HCT116 (cell line): ENCODE data around the gene OR4B1. TPM values are rescaled to one million over a fixed set of nuclear protein-coding genes. Genes with fewer than 3 reads are reported as not detected.

Experiments used
- ATAC-seq: fragments of 200-7000 bp; cut with Tn5 transposase; 2 replicates; pipeline ENCODE4 v1.9.1; 2020; ENCODE audit warnings: mild to moderate bottlenecking, moderate library complexity
- BruUV-seq: library from RNA; stranded (reverse); fragments of 400-500 nt; replicated peaks from 2 replicates; lab custom pipeline; 2021; lab: Mats Ljungman, UMichigan
- CTCF ChIA-PET: fragments of 300-600 bp; sonication (Branson Sonifier 250); formaldehyde crosslinking; loops from one replicate; lab custom pipeline; 2021; ENCODE audit warnings: antibody characterized with exemption; lab: Charles Lee
- POLR2A ChIA-PET: fragments of 300-600, 350-600 bp; sonication (Branson Sonifier 250); formaldehyde crosslinking; loops from one replicate; lab custom pipeline; 2021; ENCODE audit warnings: antibody characterized with exemption; lab: Charles Lee
- RAD21 ChIA-PET, 2 experiments: fragments of 300-600 bp; sonication (Branson Sonifier 250); formaldehyde crosslinking; loops; one replicate each; lab custom pipeline; 2023; ENCODE audit warnings: low total read pairs in 2 of 2; ENCODE audit not compliant: uncharacterized antibody in 2 of 2, unreplicated experiment in 2 of 2, low non-redundant PET in 1 of 2; lab: Charles Lee
- DNase-seq: peaks from one replicate; pipeline ENCODE4 v3.0.0-alpha.2; 2010; ENCODE audit warnings: low read depth, low spot score
- H2AFZ ChIP-seq: fragments of 200-600 bp; shearing (Covaris generic), sonication (generic); 2 replicates; pipeline ENCODE4 v1.6.1; 2017; ENCODE audit warnings: low read depth, mixed run types, mixed read lengths, antibody characterized with exemption, low read length; ENCODE audit not compliant: poor library complexity, severe bottlenecking
- H3K27ac ChIP-seq: 2 replicates; pipeline ENCODE4 v1.5.1; 2012; ENCODE audit warnings: low read depth, low read length
- H3K27me3 ChIP-seq: fragments of 200-600 bp; sonication (generic); 2 replicates; pipeline ENCODE4 v1.6.1; 2016; ENCODE audit warnings: mixed run types, low read length, mixed read lengths; ENCODE audit not compliant: insufficient read depth
- H3K36me3 ChIP-seq, 2 experiments: fragments of 200-500 bp in 1 of 2; fragments of 200-600 bp in 1 of 2; sonication (Bioruptor generic) in 1 of 2; sonication (generic) in 1 of 2; 2 replicates each; pipeline versions ENCODE4 v1.5.1 to v1.6.1; 2014 to 2016; ENCODE audit warnings: low read length in 2 of 2, inconsistent platforms in 1 of 2, mixed read lengths in 1 of 2, mixed run types in 1 of 2; ENCODE audit not compliant: insufficient read depth in 2 of 2, control insufficient read depth in 1 of 2
- H3K4me1 ChIP-seq, 2 experiments: fragments of 200-600 bp in 1 of 2; sonication (generic) in 1 of 2; 2 replicates each; pipeline versions ENCODE4 v1.5.1 to v1.6.1; 2012 to 2017; ENCODE audit warnings: low read length in 2 of 2, inconsistent platforms in 1 of 2, mild to moderate bottlenecking in 1 of 2, mixed read lengths in 1 of 2, mixed run types in 1 of 2, moderate library complexity in 1 of 2; ENCODE audit not compliant: insufficient read depth in 2 of 2, control insufficient read depth in 1 of 2
- H3K4me2 ChIP-seq: fragments of 200-600 bp; sonication (generic); 2 replicates; pipeline ENCODE4 v1.6.1; 2017; ENCODE audit warnings: mixed run types, low read length, mixed read lengths
- H3K4me3 ChIP-seq, 2 experiments: fragments of 200-600 bp in 1 of 2; sonication (generic) in 1 of 2; replicated peaks in 1 of 2; 2 replicates each; pipeline ENCODE4 v1.5.1; 2011 to 2016; ENCODE audit warnings: low read length in 2 of 2, control low read depth in 1 of 2, low read depth in 1 of 2, mild to moderate bottlenecking in 1 of 2, mixed read lengths in 1 of 2, mixed run types in 1 of 2
- H3K79me2 ChIP-seq: fragments of 200-600 bp; sonication (generic); 2 replicates; pipeline ENCODE4 v1.6.1; 2017; ENCODE audit warnings: mild to moderate bottlenecking, mixed run types, low read length, moderate library complexity, mixed read lengths; ENCODE audit not compliant: insufficient read depth
- H3K9ac ChIP-seq: fragments of 200-600 bp; sonication (generic); 2 replicates; pipeline ENCODE4 v1.6.1; 2016; ENCODE audit warnings: low read length, mixed read lengths
- H3K9me2 ChIP-seq: fragments of 200-600 bp; sonication (generic), shearing (Covaris generic); 2 replicates; pipeline ENCODE4 v1.6.1; 2017; ENCODE audit warnings: mixed run types, mild to moderate bottlenecking, moderate library complexity; ENCODE audit not compliant: insufficient read depth
- H3K9me3 ChIP-seq, 2 experiments: fragments of 200-500 bp in 1 of 2; fragments of 200-600 bp in 1 of 2; sonication (Bioruptor generic) in 1 of 2; sonication (generic) in 1 of 2; 2 replicates each; pipeline ENCODE4 v1.6.1; 2014 to 2017; ENCODE audit warnings: low read length in 2 of 2, mixed read lengths in 2 of 2, inconsistent platforms in 1 of 2, low read depth in 1 of 2, mild to moderate bottlenecking in 1 of 2, mixed run types in 1 of 2, moderate library complexity in 1 of 2; ENCODE audit not compliant: control insufficient read depth in 1 of 2, insufficient read depth in 1 of 2
- H4K20me1 ChIP-seq: fragments of 200-600 bp; sonication (generic), shearing (Covaris generic); 2 replicates; pipeline ENCODE4 v1.6.1; 2017; ENCODE audit warnings: mixed run types, mild to moderate bottlenecking, moderate library complexity; ENCODE audit not compliant: insufficient read depth
- CBX3 ChIP-seq: IDR thresholded peaks from 2 replicates; pipeline ENCODE4 v1.6.1; 2012; ENCODE audit warnings: low read depth
- CEBPB ChIP-seq: IDR thresholded peaks from 2 replicates; pipeline ENCODE4 v1.6.1; 2012; ENCODE audit warnings: low read depth
- CTCF ChIP-seq, 3 experiments: fragments of 200-600 bp in 1 of 3; sonication (generic) in 1 of 3; IDR thresholded peaks in 2 of 3; conservative IDR thresholded peaks in 1 of 3; 2 replicates each; pipeline ENCODE4 v1.5.1; 2012 to 2017; ENCODE audit warnings: low read depth in 2 of 3, low read length in 2 of 3, antibody characterized with exemption in 1 of 3, borderline replicate concordance in 1 of 3, control low read depth in 1 of 3, mild to moderate bottlenecking in 1 of 3, mixed read lengths in 1 of 3, mixed run types in 1 of 3, moderate library complexity in 1 of 3; ENCODE audit not compliant: insufficient read depth in 1 of 3
- ELF1 ChIP-seq: IDR thresholded peaks from 2 replicates; pipeline ENCODE4 v1.6.1; 2012; ENCODE audit warnings: low read depth, borderline replicate concordance
- EZH2 ChIP-seq: fragments of 200-600 bp; sonication (generic); IDR thresholded peaks from 2 replicates; pipeline ENCODE4 v1.6.1; 2017; ENCODE audit warnings: antibody characterized with exemption, mixed run types
- FOSL1 ChIP-seq: IDR thresholded peaks from 2 replicates; pipeline ENCODE4 v1.6.1; 2012; ENCODE audit warnings: low read depth
- JUND ChIP-seq: IDR thresholded peaks from 2 replicates; pipeline ENCODE4 v1.6.1; 2012
- MAX ChIP-seq: IDR thresholded peaks from 2 replicates; pipeline ENCODE4 v1.6.1; 2012
- POLR2A ChIP-seq: IDR thresholded peaks from 2 replicates; pipeline ENCODE4 v1.7.0; 2011; ENCODE audit warnings: borderline replicate concordance; ENCODE audit not compliant: insufficient read depth, insufficient read length; ENCODE audit errors: extremely low read depth
- RAD21 ChIP-seq: IDR thresholded peaks from 2 replicates; pipeline ENCODE4 v1.6.1; 2012; ENCODE audit warnings: low read depth, mild to moderate bottlenecking
- SIN3A ChIP-seq: IDR thresholded peaks from 2 replicates; pipeline ENCODE4 v1.6.1; 2012; ENCODE audit warnings: low read depth
- ZFX ChIP-seq: fragments of 450-650 bp; IDR thresholded peaks from 2 replicates; pipeline ENCODE4 v1.6.1; 2017
- intact Hi-C: fragments of 100-400 bp; cut with micrococcal nuclease; formaldehyde crosslinking; loops from 2 replicates; pipeline ENCODE4 v1.10.0; 2022
- total RNA-seq: library from RNA; stranded (reverse); gene quantifications from one replicate; pipeline ENCODE4 v1.2.1, GENCODE V29; 2021; ENCODE audit not compliant: unreplicated experiment

Gene OR4B1
- total RNA-seq, 1 experiment from 2014 or later = not detected

- intact Hi-C loops = no loop called here
- DNase-seq = no peak
- Histone ChIP-seq H3K4me1 (no peaks in the 10 kb centered on the region), H4K20me1 (no peaks in the 10 kb centered on the region), H3K27ac (no peak overlapping the region), H3K79me2 (no peaks in the 10 kb centered on the region), H3K27me3 (no peaks in the 10 kb centered on the region), H3K9me3 (no peaks in the 10 kb centered on the region), H3K4me3 (no peak overlapping the region), H3K36me3 (no peaks in the 10 kb centered on the region), H2AFZ (no peak overlapping the region), H3K9me2 (no peaks in the 10 kb centered on the region), H3K4me2 (no peak overlapping the region), H3K9ac (no peak overlapping the region)
- POLR2A ChIA-PET = no interaction called here
- RAD21 ChIA-PET = no interaction called here
- BruUV-seq = no TSS peak
- CTCF ChIA-PET = no interaction called here
- TF ChIP-seq ZFX (no peak), JUND (no peak), CBX3 (no peak), EZH2 (no peak), MAX (no peak), CEBPB (no peak), ELF1 (no peak)
- ATAC-seq = no peak
Observed at GRCh38 chr11:48237727-48238126, 21.1 kb downstream of the OR4B1 start.

- no peak overlapping the region for H3K9ac ChIP-seq
- H3K4me2 ChIP-seq = no peak overlapping the region
- ChIA-PET RAD21 (no interaction called here), CTCF (no interaction called here), POLR2A (no interaction called here)
- no peak for TF ChIP-seq MAX
- TF ChIP-seq FOSL1 = no peak
- no peak for TF ChIP-seq RAD21
- no peak for TF ChIP-seq CBX3
- TF ChIP-seq POLR2A = no peak
- TF ChIP-seq ELF1 = no peak
- no peak for TF ChIP-seq CTCF (IDR thresholded peaks at IDR 0.05 in 2 of 3, conservative IDR thresholded peaks at IDR 0.05 in 1 of 3; ENCODE audit: borderline replicate concordance in 1 of 3, insufficient read depth in 1 of 3, low read depth in 2 of 3, low read length in 2 of 3)
- no peak for TF ChIP-seq SIN3A
- H3K9me2 ChIP-seq = no peaks in the 10 kb centered on the region
- no peaks in the 10 kb centered on the region for H3K79me2 ChIP-seq
- H3K36me3 ChIP-seq = no peaks in the 10 kb centered on the region
- H3K4me3 ChIP-seq = no peak overlapping the region
- no peaks in the 10 kb centered on the region for H3K4me1 ChIP-seq
- no peak for ATAC-seq
- no peak overlapping the region for H2AFZ ChIP-seq
- BruUV-seq = no TSS peak
- H3K27ac ChIP-seq = no peak overlapping the region
- DNase-seq = no peak
- no peaks in the 10 kb centered on the region for H3K9me3 ChIP-seq
- no peaks in the 10 kb centered on the region for H4K20me1 ChIP-seq
- H3K27me3 ChIP-seq = no peaks in the 10 kb centered on the region
- intact Hi-C loops = no loop called here
Observed at GRCh38 chr11:48242501-48242900, 25.9 kb downstream of the OR4B1 start.
